ENCODE data around the gene EPB41.
A peak's percentile ranks its signal among the peaks of the same experiment; 100 is the strongest.
"Not testable (repeated sequence)": the region's sequence is repeated elsewhere in the genome, so short reads cannot be mapped to it uniquely, and the experiment has no call there.

The EPB41 gene

GRCh38 chr1:29064064-29064463 is 149.7 kb downstream of the EPB41 start:
- ATAC-seq (replicated peaks) (no peak), DNase-seq (no peak)
- H3K9me3 Mint-ChIP-seq: no peaks in the 10 kb centered on the region
- H3K36me3 Mint-ChIP-seq (ENCODE audit: insufficient read depth): peaks cover 72% of the 10 kb centered on the region
- H3K27me3 Mint-ChIP-seq: no peaks in the 10 kb centered on the region
- H3K4me1 Mint-ChIP-seq (ENCODE audit: low read depth in 2 of 2): peaks cover 0 to 2% of the 10 kb centered on the region in 2 donors
- no peak overlapping the region for H3K4me3 Mint-ChIP-seq
- H3K27ac Mint-ChIP-seq: peak overlapping the region in 1 of 2 donors; percentile 12

- no peaks in the 10 kb centered on the region for H3K9me3 Mint-ChIP-seq
- peaks cover 76% of the 10 kb centered on the region for H3K36me3 Mint-ChIP-seq (ENCODE audit: insufficient read depth)
- H3K27me3 Mint-ChIP-seq: no peaks in the 10 kb centered on the region
- ATAC-seq (replicated peaks) (no peak), DNase-seq (no peak)
- H3K4me1 Mint-ChIP-seq (ENCODE audit: low read depth in 2 of 2): no peaks in the 10 kb centered on the region
- peak overlapping the region in 1 of 2 donors; percentile 26 for H3K27ac Mint-ChIP-seq
- no peak overlapping the region for H3K4me3 Mint-ChIP-seq
These were observed 162.8 kb downstream of the EPB41 start for GRCh38 chr1:29077155-29077554.

GRCh38 chr1:29079916-29080629 is 165.7 kb downstream of the EPB41 start:
- not testable (repeated sequence) for H3K27me3 Mint-ChIP-seq; DNase-seq; H3K4me3 Mint-ChIP-seq; ATAC-seq (replicated peaks); H3K4me1 Mint-ChIP-seq (ENCODE audit: low read depth in 2 of 2); H3K9me3 Mint-ChIP-seq
- Mint-ChIP-seq H3K36me3 (ENCODE audit: insufficient read depth) (peaks cover 60% of the 10 kb centered on the region), H3K27ac (peak overlapping the region in 1 of 2 donors; percentile 58)

- H3K27ac Mint-ChIP-seq: no peak overlapping the region
- H3K27me3 Mint-ChIP-seq: no peaks in the 10 kb centered on the region
- DNase-seq (no peak), ATAC-seq (replicated peaks) (no peak)
- no peaks in the 10 kb centered on the region for H3K4me1 Mint-ChIP-seq (ENCODE audit: low read depth in 2 of 2)
- H3K4me3 Mint-ChIP-seq: no peak overlapping the region
- H3K36me3 Mint-ChIP-seq (ENCODE audit: insufficient read depth): peaks cover 63% of the 10 kb centered on the region
- H3K9me3 Mint-ChIP-seq: no peaks in the 10 kb centered on the region
These were observed 166.8 kb downstream of the EPB41 start for GRCh38 chr1:29081201-29081600.

GRCh38 chr1:29082519-29082918 is 168.2 kb downstream of the EPB41 start:
- Mint-ChIP-seq H3K4me3 (no peak overlapping the region), H3K9me3 (no peaks in the 10 kb centered on the region), H3K27me3 (no peaks in the 10 kb centered on the region), H3K36me3 (ENCODE audit: insufficient read depth) (peaks cover 67% of the 10 kb centered on the region), H3K27ac (no peak overlapping the region), H3K4me1 (ENCODE audit: low read depth in 2 of 2) (no peaks in the 10 kb centered on the region)
- DNase-seq (no peak), ATAC-seq (replicated peaks) (no peak)

GRCh38 chr1:29083317-29084195 is 169.2 kb downstream of the EPB41 start:
- Mint-ChIP-seq H3K4me1 (ENCODE audit: low read depth in 2 of 2) (no peaks in the 10 kb centered on the region), H3K4me3 (no peak overlapping the region), H3K27me3 (no peaks in the 10 kb centered on the region), H3K36me3 (ENCODE audit: insufficient read depth) (peaks cover 67% of the 10 kb centered on the region), H3K27ac (peak overlapping the region in 1 of 2 donors; percentile 38), H3K9me3 (no peaks in the 10 kb centered on the region)
- DNase-seq (no peak), ATAC-seq (replicated peaks) (no peak)

GRCh38 chr1:29084196-29084521 is 169.8 kb downstream of the EPB41 start:
- H3K4me3 Mint-ChIP-seq: no peak overlapping the region
- H3K27ac Mint-ChIP-seq: peak overlapping the region in 1 of 2 donors; percentile 38
- no peak for DNase-seq
- H3K36me3 Mint-ChIP-seq (ENCODE audit: insufficient read depth): peaks cover 61% of the 10 kb centered on the region
- ATAC-seq (replicated peaks): no peak
- H3K27me3 Mint-ChIP-seq: no peaks in the 10 kb centered on the region
- no peaks in the 10 kb centered on the region for H3K4me1 Mint-ChIP-seq (ENCODE audit: low read depth in 2 of 2)
- H3K9me3 Mint-ChIP-seq: no peaks in the 10 kb centered on the region

GRCh38 chr1:29090937-29091618 is 176.7 kb downstream of the EPB41 start:
- ATAC-seq (replicated peaks) (no peak), DNase-seq (no peak)
- Mint-ChIP-seq H3K4me3 (no peak overlapping the region), H3K9me3 (no peaks in the 10 kb centered on the region), H3K36me3 (ENCODE audit: insufficient read depth) (peaks cover 55% of the 10 kb centered on the region), H3K27me3 (no peaks in the 10 kb centered on the region), H3K4me1 (ENCODE audit: low read depth in 2 of 2) (peaks cover 5 to 9% of the 10 kb centered on the region in 2 donors), H3K27ac (peak overlapping the region in 1 of 2 donors; percentile 19)

GRCh38 chr1:29092704-29093103 is 178.3 kb downstream of the EPB41 start:
- not testable (repeated sequence) for ATAC-seq (replicated peaks); DNase-seq; H3K27ac Mint-ChIP-seq; H3K9me3 Mint-ChIP-seq; H3K4me3 Mint-ChIP-seq; H3K27me3 Mint-ChIP-seq
- peaks cover 48% of the 10 kb centered on the region for H3K36me3 Mint-ChIP-seq (ENCODE audit: insufficient read depth)
- peaks cover 9 to 13% of the 10 kb centered on the region in 2 donors for H3K4me1 Mint-ChIP-seq (ENCODE audit: low read depth in 2 of 2)

GRCh38 chr1:29094433-29094832 is 180.1 kb downstream of the EPB41 start:
- Mint-ChIP-seq H3K36me3 (ENCODE audit: insufficient read depth) (peaks cover 54% of the 10 kb centered on the region), H3K4me3 (no peak overlapping the region), H3K9me3 (no peaks in the 10 kb centered on the region), H3K27me3 (no peaks in the 10 kb centered on the region), H3K4me1 (ENCODE audit: low read depth in 2 of 2) (peaks cover 9 to 12% of the 10 kb centered on the region in 2 donors), H3K27ac (peak overlapping the region in 1 of 2 donors; percentile 49)
- ATAC-seq (replicated peaks) (no peak), DNase-seq (no peak)

- Mint-ChIP-seq H3K9me3 (no peaks in the 10 kb centered on the region), H3K27me3 (no peaks in the 10 kb centered on the region), H3K4me1 (ENCODE audit: low read depth in 2 of 2) (peaks cover 9% of the 10 kb centered on the region in 2 donors), H3K4me3 (no peak overlapping the region), H3K27ac (no peak overlapping the region), H3K36me3 (ENCODE audit: insufficient read depth) (peaks cover 56% of the 10 kb centered on the region)
- no peak for DNase-seq
- ATAC-seq (replicated peaks): no peak
These were observed 180.6 kb downstream of the EPB41 start for GRCh38 chr1:29094954-29095353.

GRCh38 chr1:29096231-29096886 is 182.0 kb downstream of the EPB41 start:
- Mint-ChIP-seq H3K27me3 (no peaks in the 10 kb centered on the region), H3K9me3 (no peaks in the 10 kb centered on the region), H3K27ac (peak overlapping the region; percentile 74 to 77), H3K4me3 (no peak overlapping the region), H3K36me3 (ENCODE audit: insufficient read depth) (peaks cover 55% of the 10 kb centered on the region), H3K4me1 (ENCODE audit: low read depth in 2 of 2) (peaks cover 9% of the 10 kb centered on the region in 2 donors)
- ATAC-seq (replicated peaks) (no peak), DNase-seq (no peak)

GRCh38 chr1:29099286-29099685 is 184.9 kb downstream of the EPB41 start:
- Mint-ChIP-seq H3K27ac (no peak overlapping the region), H3K27me3 (no peaks in the 10 kb centered on the region), H3K4me1 (ENCODE audit: low read depth in 2 of 2) (peaks cover 7 to 9% of the 10 kb centered on the region in 2 donors), H3K36me3 (ENCODE audit: insufficient read depth) (peaks cover 63% of the 10 kb centered on the region), H3K9me3 (no peaks in the 10 kb centered on the region), H3K4me3 (no peak overlapping the region)
- no peak for ATAC-seq (replicated peaks)
- DNase-seq: no peak

All from effector memory CD8-positive, alpha-beta T cell (primary cell).